Activated effector memory CD4-positive, alpha-beta T cell treated with Interleukin-2 at 50 U/mL for 16 hours (primary cell): ENCODE results near the gene ERCC6L2.

Experiments
- DNase-seq: peaks from one replicate; pipeline ENCODE4 v3.0.0-alpha.2; 2020

Gene ERCC6L2

DNA sequence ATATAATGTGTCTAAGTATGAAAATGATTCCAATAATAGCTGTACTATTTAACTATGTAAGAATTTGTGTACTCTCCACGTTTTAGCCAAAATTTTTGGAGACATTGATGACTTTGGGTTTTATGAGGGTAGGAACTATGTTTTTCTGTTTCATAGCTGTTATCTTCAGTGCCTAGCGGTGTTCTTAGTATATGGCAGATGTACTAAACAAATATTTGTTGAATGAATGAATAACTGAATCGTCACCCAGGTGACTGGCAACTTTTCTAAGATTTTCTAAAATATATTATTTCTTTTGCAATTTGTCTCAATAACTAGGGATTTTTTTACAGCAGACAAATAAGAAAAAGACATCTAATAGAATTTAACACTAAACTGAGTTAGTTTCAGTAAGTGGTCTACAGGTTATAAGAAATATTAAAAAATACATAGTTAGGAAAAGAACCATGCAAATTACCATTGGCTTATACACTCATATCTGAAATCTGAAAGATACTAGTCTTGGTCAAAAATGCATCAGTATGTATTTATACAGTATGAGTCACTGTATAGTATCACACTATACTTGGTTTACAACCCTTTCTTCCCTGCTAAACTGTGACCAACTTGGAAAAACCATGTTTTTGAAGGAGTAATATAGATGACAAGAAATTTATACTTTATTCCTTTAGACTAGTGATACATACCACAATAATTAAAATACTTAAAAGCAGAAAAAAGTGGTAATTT lies 10.5 kb upstream of the ERCC6L2 start:
- DNase-seq, result no peak

DNA sequence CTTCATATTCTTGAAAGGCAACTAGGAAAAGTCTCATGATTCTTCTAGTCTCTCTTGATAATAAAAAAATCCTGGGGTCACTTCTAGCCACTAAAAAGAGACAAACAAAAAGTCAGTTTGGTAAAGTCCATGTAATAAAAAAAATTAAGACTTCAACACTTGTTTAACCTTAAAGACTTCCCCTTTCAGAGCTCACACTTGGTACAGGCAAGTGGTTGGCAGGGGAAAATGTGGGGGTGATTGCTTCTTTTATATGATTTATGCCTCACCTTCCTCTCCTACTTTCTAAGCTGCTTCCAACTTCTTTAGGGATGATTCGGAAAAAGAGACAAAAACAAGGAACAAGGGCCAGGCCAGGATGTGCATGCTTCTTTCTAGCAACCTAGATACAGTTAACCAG lies 5.1 kb upstream of the ERCC6L2 start:
- no peak for DNase-seq

DNA sequence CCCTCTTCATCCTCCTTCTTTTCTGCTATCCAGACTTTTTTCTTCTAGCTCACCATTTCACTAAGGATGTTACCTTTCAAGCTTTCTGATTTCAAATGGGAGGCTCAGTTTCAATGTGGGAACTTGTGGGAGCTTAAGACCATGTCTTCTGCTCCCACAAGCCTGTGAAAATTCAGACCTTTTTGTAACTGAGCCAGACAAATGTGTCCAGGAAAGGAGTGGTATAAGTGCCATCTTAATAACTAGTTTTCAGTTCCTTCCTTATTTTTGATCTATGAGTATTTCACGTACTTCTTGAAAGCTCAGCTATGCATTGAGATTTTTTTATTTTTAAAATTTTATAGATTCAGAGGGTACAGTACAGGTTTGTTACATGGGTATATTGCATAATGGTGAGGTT lies 4.6 kb upstream of the ERCC6L2 start:
- no peak for DNase-seq

DNA sequence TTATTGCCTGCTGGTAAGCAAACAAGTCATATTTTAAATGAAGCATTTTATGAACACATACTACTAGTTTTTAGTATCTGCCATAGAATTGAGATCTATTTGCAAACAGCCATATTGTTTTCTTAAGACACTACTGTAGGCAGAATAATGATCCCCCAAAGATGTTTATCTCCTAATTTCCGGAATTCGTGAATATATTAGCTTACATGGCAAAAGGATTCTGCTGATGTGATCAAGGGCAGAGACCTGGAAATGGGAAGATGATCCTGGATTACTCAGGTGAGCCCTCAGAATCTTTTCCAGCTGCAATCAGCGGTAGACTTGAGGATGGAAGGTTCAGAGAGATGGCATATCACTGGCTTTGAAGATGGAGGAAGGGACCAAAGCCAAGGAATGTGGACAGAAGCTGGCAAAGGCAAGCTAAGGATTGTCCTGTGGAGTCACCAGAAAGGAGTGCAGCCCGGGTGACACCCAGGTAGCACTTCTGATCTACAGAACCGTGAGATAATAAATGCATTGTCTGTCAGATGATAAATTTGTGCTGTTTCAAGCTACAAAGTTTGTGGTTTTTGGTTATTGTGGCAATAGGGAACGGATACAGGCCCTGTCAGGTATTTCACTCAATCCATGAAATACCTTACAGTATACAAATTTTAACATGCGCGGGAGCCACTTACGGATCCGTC lies 1.0 kb upstream of the ERCC6L2 start:
- no peak for DNase-seq

DNA sequence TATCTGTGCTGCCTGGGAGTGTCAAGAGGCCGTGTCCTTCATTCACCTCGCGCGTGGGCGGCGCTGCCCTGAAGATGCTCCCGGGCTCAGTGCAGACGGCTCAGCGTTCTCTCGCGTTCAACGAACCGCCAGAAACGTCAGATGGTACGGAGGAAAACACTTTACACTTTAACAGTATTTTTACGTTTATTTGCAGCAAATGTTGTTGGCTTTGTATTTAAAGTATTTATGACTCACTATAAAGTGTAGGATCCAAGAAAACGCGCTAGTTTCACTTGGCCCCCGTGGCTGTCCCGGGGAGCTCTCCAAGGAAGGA lies 544 bp upstream of the ERCC6L2 start:
- peak; percentile 42 for DNase-seq

DNA sequence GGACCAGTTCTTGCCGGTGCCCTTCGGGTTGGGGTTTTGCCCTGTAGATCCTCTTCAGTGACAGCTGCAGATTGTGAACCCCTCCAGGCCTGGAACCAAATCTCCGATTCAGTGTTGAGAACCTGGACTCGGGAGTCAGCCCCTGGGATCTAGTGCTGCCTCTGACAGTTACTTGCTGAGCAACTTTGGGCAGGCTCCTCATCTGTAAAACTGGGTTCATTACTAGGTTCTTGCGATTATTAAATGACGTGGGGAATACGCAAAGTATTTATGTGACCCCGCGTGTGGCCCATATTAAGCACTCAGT lies 600 bp downstream of the ERCC6L2 start:
- DNase-seq, result no peak

DNA sequence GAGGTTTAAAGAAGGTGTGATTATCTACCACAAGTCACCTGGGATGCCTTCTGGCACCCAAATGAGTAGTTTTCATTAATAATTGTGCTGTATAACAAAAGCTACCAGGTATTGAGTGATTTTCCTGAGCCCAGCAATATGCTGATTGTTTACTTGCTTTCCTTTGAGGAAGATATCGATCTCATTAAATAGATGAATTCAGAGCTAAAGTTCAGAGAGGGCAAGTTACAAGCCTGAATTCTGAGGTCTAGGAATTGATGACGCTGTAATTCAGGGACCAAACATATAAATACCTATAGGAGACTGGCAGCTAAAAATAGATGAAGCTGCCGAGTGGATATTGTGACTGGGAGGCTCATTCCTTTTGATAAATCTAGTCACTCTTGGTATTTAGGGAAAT lies 1.1 kb downstream of the ERCC6L2 start:
- DNase-seq, result no peak

DNA sequence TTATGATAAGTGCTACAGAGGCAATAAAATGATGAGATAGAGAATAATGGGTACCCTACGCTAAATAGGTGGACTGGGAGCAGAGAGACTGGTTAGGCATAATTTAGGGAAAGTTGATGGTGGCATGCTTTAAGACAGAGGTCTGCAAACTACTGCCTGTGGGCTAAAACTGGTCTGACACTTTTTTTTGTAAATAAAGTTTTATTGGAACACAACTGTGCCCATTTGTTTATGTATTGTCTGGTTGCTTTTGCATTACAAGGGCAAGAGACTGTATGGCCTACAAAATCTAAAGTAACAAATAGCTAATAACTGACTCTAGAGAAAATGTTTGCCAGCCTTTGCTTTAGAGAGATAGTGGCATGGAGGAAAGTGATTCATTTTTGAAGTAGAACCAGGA lies 2.5 kb downstream of the ERCC6L2 start:
- no peak for DNase-seq

DNA sequence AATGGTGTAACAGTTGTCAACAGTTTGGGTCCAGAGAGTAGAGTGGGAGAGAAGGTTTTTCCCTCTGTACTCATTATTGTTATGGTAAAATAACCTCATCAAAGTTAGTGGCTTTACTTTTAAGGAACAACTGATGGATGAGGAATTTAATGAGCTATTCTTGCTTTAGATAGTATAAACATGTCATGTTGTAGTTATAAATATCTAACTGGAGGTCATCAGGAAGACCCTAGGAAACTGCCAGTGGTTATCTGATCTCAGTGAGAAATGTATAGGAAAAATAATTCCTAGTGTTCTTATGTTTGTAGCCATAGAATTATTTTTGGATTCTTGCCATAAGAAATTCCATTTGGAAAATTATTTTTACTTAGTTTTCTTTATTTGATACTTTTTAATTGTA lies 4.1 kb downstream of the ERCC6L2 start:
- no peak for DNase-seq

DNA sequence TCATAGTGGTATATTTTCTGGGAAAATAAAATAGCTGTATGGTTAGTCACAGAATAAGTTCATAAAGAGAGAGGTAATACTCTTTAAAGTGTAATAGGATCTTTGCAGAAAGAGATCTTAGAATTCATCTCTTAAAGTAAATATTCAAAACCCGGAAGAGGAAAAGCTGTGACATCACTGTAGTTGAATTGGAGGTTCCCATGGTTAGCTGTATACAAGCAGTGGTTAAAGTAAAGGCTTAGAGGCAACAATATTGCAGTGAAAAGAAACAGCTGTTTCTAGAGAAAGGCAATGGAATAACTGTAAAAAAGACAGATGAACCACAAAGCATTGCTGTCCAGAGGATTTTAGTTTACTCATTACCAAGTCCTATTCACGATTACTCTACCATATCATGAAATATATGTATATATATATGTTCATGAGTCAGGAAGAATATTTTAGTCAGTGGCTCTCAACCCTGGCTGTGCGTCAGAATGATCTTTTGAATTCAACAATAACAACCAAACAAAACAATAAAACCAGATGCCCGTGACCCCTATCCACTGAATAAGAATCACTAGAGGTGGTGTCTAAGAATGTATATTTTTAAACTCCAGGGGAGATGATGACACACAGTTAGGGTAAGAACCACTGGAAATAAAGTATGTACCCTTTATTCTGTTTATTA lies 4.7 kb downstream of the ERCC6L2 start:
- DNase-seq, result no peak

DNA sequence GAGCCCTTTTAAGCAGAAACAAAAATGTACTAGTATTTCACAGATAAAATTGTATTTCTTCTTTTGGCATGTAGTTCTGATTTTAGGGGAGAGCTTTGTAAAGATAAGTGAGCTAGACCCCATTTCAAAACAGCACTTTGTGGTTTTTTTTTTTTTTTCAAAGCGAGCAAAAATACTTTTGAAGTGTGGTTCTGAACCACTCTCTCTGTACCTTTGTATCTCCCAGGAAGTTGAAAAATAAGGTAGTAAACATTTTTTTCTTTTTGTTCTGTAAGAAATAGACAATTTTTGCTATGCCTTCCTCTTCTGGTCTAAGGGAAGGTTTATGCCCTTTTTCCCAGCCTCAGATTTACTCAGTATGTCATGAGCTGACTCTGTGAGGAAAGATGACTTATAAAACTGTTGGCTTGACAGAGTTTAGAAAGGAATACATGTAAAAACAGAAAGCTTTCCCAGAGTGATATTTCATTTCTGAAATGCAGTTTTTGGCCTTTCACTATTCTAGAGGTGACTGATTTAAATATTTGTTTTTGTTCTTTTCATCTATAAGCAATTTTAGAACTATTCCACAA lies 12.5 kb downstream of the ERCC6L2 start:
- no peak for DNase-seq

DNA sequence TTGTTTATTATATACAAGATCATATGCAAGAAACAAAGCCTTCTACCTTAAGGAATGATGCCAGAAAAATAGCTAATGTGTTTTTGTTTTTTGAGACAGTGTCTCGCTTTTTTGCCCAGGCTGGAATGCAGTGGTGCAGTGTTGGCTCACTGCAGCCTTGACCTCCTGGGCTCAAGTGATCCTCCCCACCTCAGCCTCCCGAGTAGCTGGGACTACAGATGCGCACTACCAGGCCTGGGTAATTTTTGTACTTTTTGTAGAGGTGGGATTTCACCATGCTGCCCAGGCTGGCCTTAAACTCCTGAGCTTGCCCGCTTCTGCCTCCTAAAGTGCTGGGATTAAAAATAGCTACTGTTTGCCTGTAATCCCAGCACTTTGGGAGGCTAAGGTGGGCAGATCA lies 15.1 kb downstream of the ERCC6L2 start:
- no peak for DNase-seq

DNA sequence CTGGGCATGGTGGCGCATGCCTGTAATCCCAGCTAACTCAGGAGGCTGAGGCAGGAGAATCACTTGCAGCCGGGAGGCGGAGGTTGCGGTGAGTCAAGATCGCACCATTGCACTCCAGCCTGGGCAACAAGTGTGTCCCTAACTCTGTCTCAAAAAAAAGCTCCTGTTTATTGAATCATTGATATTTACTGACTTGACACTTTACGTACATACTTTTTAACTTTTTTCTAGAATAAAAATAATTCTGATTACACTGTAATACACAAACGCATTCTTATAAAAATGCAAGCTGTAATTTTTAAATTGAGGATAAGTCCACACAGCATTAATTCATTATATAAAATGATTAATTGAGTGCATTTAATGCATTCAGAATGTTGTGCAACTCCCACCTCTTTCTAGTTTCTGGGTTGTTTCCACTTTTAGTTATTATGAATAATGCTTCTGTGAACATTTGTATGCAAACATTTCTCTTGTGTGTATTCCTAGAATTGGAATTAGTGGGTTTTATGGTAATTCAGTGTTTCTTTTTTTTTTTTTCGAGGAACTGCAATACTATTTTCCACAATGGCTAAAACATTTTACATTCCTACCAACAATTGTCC lies 15.7 kb downstream of the ERCC6L2 start:
- DNase-seq, result no peak

DNA sequence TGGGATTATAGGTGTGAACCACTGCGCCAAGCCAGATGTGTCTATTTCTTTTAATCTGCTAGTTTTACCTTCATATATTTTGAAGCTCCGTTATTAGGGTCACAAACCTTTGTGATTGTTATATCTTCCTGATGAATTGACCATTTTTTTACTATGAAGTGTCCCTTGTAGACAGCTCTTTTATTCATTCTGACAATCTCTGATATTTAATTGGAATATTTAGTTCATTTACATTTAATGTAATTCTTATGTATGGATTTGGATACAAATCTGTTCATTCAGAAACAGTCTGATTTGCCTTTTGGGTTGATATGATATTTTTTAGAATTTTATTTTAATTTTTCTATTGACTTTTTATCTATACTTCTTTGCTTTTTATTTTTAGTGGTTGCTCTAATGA lies 17.2 kb downstream of the ERCC6L2 start:
- no peak for DNase-seq

DNA sequence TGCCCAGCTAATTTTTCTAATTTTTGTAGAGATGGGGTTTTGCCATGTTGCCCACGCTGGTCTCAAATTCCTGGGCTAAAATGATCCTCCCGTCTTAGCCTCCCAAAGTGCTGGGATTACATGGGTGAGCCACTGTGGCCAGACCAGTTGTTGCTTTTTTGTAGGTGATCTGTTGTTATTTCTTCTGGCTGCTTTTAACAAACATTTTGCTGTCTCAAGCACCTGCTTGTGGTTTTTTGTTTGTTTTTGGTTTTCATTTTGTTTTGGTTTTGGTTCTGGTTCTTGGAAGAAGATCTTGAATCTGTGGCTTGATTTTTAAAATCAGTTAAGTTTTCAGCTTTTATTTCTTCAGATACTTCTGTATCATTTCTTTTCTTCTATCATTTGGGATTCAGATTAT lies 21.1 kb downstream of the ERCC6L2 start:
- no peak for DNase-seq

DNA sequence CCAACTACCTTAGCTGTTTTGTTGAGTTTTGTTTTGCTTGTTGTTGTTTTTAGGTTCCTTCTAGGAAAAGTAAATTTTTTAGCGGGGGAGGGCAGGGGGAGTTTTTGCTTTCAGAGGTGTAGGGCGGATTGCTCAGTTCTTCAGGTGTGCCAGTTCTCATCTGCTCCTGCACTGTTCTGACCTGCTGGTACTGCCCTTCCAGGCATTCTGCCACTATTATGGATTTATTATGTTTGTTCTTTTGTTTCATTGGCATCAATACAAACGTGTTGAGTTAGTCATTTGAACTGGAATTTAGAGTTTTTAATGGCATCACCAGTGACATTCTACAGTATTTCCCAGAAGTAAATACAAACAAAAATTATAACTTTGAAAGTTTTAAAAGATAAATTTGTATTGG lies 26.0 kb downstream of the ERCC6L2 start:
- no peak for DNase-seq

DNA sequence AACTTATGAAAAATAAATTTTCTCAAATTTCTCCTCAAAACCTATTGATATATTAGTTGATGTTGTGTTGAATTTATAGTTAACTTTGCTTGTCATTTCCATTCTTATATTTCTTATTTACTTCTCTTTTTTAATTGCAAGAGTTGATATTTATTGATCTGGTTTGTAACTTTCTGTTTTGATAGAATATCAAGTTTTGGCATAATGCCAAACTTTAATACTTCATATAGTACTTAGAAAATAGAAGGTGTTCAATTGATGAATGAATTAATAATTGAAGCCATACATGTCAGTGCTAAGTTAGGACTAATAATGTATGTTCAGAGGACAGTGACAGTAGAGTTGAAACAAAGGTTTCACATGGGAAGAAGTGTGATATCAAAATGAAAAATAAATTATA lies 27.9 kb downstream of the ERCC6L2 start:
- DNase-seq, result no peak

DNA sequence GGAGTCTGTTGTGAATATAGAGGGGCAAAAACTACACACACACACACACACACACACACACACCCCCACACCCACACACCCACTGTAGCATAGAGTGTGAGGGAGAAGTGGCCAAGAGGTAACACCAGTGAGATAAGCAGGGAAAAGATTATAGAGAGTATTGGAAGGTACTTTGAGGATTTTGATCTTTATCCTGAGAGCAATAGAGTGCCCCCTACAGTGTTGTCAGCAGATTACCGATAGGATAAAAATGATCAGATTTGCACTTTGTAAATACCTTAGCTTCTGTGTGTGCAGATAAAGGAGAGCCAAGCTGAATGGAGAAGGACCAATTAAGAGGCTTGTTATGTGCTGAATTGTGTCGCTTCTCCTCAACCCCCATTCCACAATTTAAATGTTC lies 32.3 kb downstream of the ERCC6L2 start:
- DNase-seq, result no peak

DNA sequence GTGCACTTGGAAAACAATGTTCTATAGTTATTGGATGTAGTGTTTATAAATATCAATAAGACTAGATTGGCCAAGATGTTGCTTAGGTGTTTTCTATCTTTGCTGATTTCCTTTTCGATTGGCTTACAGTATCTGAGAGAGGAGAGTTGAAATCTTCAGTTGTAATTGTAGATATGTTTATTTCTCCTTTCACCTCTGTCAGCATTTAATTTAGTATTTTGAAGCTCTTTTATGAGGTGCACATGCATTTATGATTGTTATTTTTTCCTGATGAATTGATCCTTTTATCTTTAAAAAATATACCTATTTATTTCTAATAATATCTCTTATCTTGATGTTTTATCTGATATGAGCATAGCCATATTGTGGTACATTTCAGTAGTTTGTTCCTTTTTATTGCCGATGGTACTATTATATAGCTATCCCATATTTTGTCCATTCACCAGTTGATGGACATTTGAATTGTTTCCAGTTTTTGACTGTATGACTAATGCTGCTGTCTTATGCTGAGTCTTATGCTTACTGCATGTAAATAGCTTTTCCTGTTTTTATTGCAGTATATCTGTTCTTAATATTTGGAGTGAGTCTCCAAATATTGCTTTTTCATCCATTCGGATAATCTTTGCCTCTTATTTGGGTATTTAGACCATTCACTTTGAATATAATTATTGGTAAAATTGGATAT lies 34.7 kb downstream of the ERCC6L2 start:
- no peak for DNase-seq

DNA sequence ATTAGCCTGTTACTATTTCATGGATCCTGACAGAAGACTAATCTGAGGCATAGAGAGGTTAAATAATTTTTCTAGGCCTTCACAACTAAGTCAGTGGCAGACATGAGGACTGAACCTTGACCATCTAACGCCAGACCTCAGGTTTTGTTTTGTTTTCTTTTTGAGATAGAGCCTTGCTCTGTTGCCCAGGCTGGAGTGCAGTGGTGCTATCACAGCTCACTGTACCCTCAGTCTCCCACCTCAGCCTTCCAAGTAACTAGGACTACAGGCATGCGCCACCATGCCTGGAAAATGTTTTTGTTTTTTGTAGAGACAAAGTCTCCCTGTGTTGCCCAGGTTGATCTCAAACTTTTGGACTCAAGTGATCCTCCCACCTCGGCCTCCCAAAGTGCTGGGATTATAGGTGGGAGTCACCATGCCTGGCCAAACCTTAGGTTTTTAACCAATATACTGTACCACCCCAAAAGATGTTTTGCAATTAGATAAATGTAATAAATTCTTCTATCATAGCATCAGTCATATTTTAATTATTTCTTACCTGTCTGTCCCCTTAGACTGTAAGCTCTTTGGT lies 35.4 kb downstream of the ERCC6L2 start:
- no peak for DNase-seq

DNA sequence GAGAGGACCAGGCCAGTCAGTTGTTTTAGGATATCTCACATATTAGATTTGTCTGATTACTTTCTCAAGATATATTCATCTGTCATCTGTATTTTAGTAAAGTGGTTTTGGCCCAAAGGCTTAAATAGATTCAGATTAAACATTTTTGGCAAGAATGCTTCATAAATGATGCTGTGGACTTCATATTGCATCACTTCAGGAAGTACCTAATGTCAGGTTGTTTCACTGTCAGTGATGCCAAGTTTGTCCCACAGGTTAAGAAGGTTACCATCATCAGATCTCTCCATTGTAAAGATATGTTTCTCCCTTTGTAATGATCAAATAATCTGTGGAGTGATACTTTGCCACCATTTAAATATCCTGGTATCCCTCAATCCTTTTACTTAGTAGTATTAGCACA lies 37.3 kb downstream of the ERCC6L2 start:
- no peak for DNase-seq

DNA sequence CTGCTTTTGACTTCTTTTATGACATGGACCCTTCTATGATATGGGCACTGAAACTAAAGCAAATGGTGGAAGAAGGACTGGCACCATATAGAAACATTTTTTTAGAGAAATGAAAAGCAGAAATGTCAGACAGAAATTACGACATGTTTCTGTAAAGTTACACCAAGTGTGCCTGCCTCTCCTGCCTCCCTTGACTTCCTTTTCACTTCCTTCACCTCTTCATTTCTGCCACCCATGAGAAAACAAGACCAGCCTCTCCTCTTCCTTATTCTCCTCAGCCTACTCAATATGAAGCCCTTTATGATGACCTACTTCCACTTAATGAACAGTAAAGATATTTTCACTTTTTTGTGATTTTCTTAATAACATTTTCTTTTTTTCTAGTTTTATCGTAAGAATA lies 44.5 kb downstream of the ERCC6L2 start:
- no peak for DNase-seq

DNA sequence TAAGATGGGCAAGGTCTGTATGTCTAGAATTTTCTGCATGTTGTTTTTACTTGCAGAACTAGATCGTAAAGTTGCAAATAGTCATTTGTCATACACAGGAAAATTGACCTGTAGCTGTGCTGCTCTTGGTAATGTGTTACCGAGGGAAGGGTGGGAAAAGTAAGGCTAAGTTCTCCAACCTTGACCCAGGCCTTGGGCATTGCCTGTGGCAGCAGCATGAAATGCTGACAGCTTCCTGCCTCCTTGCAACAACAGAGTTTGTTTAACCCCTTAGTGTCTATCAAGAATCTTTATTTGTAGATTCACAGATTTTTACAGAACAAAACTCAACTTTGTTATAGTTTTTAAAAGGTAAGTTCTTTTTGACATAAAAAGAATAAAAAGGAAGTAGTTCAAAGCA lies 48.3 kb downstream of the ERCC6L2 start:
- no peak for DNase-seq
